GM19468 (cell line): ENCODE results near the gene DDR2.
"Not testable (repeated sequence)": the region's sequence is repeated elsewhere in the genome, so short reads cannot be mapped to it uniquely, and the experiment has no call there.

Experiments used
- ATAC-seq: cut with Tn5 transposase; IDR thresholded peaks from one replicate; pipeline ENCODE4 v1.9.1; 2021; ENCODE audit warnings: mild to moderate bottlenecking, moderate library complexity, moderate number of reproducible peaks; ENCODE audit not compliant: unreplicated experiment; ENCODE audit errors: extremely low read depth

Gene DDR2

DNA sequence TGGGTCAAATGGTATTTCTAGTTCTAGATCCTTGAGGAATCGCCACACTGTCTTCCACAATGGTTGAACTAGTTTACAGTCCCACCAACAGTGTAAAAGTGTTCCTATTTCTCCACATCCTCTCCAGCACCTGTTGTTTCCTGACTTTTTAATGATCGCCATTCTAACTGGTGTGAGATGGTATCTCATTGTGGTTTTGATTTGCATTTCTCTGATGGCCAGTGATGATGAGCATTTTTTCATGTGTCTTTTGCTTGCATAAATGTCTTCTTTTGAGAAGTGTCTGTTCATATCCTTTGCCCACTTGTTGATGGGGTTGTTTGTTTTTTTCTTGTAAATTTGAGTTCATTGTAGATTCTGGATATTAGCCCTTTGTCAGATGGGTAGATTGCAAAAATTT lies 175.2 kb downstream of the DDR2 start:
- ATAC-seq, result not testable (repeated sequence)

DNA sequence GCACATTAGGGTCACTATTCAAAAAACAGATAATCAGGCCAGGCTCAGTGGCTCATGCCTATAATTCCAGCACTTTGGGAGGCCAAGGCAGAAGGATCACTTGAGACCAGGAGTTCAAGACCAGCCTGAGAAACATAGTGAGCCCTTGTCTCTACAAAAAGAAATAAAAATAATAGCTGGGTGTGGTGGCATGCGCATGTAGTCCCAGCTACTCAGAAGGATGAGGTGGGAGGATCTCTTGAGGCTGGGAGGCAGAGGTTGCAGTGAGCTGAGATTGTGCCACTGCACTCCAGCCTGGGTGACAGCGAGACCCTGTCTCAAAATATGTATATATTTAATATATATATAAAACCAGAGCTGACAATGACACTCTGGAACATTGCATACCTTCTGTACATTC lies 180.1 kb downstream of the DDR2 start:
- ATAC-seq, result not testable (repeated sequence)

GRCh38 chr1:162818136-162818535 lies 185.9 kb downstream of the DDR2 start:
- ATAC-seq, result not testable (repeated sequence)

GRCh38 chr1:162818666-162819065 lies 186.4 kb downstream of the DDR2 start:
- ATAC-seq, result not testable (repeated sequence)

DNA sequence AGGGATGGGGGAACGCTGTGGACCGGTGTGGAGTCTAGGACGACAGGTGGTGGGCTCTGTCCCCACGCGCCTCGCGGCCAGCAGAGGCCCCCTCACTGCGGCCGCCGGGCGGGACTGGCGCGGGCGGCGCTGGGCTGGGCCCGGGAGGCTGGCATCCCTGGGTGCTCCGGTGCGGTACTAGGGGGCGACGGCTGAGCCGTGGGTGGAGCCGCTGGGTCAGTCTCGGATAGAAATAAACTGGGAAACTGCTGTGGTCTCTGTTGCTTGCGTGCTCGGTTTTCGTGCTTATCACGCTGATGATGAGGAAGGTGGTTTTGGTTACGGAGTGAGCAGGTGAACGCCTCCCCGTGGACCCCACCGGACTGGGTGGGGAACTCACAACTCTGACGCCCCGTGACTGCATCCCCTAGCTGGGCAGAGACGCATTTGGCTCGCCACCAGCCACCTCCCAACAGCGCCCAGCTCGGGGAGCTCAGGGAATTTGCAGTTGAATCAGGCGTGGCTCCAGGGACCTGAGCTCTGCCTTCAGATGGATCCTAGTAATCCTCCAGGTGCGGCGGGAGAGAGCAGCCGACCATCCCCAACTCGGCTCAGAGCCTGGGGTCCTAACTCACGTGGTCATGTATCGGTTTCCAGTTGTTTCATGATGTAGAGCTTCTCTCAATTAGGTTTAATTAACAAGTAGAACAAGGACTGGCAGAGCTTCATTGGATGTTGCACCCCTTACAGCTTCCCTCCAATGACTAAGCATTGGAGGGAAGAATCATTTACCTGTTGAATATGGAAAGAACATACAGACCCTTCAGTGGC lies 190.3 kb downstream of the DDR2 start:
- no peak for ATAC-seq

DNA sequence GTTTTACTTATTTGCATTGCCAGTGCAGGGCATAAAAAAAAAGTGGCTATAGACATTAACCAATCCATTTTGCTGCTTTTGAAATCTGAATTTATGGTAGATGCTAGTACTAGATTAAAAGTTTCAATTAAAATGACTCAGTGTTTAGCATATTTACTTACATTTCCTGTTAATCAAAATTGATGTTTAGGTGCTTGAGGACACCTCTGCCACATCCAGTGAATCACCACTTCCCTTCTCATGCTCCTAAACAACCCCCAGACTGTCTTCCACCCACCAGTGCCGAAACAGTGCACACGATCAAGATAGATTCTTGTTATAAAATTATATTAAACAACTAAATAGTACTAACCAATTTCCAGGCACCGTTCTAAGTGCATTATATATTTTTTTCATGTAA lies 191.0 kb downstream of the DDR2 start:
- ATAC-seq, result no peak

- ATAC-seq, result no peak
Observed at GRCh38 chr1:162823771-162824525, 191.7 kb downstream of the DDR2 start.

DNA sequence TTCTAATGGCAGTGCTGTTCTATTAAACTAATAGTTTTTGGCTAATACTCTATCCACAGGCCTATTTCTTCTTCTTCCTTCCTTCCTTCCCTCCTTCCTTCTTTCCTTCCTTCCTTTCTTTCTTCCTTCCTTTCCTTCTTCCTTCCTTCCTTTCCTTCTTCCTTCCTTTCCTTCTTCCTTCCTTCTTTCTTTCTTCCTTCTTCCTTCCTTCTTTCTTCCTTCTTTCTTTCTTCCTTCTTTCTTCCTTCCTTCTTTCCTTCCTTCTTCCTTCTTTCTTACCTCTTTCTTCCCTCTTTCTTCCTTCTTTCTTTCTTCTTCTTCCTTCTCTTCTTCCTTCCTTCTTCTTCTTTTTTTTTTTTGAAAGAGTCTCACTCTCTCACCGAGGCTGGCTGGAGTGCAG lies 197.0 kb downstream of the DDR2 start:
- ATAC-seq, result no peak

DNA sequence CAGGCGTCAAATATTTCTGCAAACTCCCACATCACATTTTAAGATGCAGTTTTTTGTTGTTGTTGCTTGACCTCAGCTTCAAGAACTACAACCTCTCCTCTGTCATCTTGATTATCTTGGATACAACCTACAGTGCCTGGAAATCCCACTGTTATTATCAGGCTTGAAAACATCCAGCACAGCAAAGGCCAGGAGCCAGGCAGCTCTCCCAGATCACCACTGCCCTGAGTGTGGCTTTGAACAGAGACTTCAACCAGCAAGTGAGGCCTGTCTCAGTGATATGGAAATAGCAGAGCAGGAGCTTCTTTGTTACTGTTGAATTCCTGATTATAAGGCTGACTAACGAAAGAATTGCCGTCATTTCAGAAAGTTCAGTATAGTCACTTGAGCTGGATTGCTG lies 200.2 kb downstream of the DDR2 start:
- no peak for ATAC-seq

DNA sequence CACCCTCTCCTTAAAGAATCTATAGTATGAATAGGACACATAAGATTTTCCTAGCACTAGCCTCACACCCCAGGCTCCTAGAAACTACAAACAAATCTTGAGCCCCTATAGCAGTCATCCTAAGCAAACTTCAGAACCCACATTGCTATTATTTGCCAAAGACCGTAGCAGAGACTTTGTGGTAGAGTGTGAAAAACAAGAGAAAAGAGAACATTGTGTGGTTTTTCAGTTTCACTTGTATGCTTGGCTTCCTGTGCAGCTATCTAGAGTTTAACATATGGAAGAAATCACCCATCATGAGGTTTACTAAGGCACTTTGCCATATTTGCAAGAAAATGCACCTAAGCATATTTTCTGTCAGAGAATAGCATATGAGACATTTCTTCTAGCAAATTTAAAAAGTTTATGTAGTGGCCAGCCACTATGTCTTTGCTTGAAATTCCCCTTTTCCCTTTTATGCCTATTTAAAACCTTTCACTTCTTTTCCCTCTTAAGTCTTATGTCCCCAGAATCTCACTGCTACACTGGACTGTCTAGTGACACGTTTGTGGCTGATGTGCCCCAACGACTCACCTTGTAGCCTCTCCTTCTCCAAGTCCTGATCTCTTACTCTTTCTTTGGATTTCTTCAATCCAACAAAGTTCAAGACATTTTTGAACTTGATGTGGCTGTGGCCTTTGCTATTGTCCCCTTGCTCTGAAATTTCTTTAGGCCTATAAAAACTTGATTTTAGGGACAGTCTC lies 203.1 kb downstream of the DDR2 start:
- ATAC-seq, result peak; percentile 90
